Transverse colon (tissue), 4 donors: ENCODE data around the gene SLC39A11.

Experiments
- EP300 ChIP-seq: sonication (generic); formaldehyde crosslinking; IDR thresholded peaks from one replicate; pipeline ENCODE4 v1.6.1; 2017; ENCODE audit warnings: antibody characterized with exemption, low read depth
- POLR2A ChIP-seq: fragments of 450-650 bp; IDR thresholded peaks from one replicate; pipeline ENCODE4 v1.6.1; 2016; ENCODE audit warnings: antibody characterized with exemption, mild to moderate bottlenecking, moderate library complexity
- POLR2AphosphoS5 ChIP-seq, 3 donors: sonication (generic); formaldehyde crosslinking; IDR thresholded peaks; one replicate each; pipeline ENCODE4 v1.6.1; 2016; ENCODE audit warnings: antibody characterized with exemption in 3 of 3
- TF ChIP-seq, protein P1 (sequence below), 5 experiments: fragments of 200-600 bp in 3 of 5; fragments of 450-650 bp in 2 of 5; sonication (generic) in 3 of 5; IDR thresholded peaks; 1 replicate in 2 of 5; 2 replicates in 3 of 5; pipeline ENCODE4 v1.5.1; 2016 to 2017; ENCODE audit warnings: antibody characterized with exemption in 5 of 5, inconsistent platforms in 3 of 5, mild to moderate bottlenecking in 2 of 5, moderate library complexity in 1 of 5

DNA sequence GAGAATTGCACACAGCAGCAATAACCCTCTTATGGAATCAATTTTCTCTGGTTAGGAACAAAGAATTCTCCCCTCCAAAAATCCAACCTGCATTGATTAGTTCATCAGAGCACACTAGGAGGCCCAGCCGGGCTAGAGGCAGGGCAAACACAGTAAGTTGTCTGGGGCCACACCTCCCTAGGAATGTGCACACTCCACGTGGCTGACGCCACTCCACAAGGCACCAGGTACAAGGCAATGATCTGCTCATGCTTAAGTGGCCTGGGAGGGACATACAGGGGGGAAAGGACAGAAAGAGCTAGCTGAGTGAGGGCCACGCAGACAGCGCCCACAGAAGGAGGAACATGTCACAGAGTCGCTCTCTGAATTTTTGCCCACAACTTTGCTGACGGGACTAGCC, 107.6 kb downstream of the SLC39A11 start:
- TF ChIP-seq, protein P1, sequence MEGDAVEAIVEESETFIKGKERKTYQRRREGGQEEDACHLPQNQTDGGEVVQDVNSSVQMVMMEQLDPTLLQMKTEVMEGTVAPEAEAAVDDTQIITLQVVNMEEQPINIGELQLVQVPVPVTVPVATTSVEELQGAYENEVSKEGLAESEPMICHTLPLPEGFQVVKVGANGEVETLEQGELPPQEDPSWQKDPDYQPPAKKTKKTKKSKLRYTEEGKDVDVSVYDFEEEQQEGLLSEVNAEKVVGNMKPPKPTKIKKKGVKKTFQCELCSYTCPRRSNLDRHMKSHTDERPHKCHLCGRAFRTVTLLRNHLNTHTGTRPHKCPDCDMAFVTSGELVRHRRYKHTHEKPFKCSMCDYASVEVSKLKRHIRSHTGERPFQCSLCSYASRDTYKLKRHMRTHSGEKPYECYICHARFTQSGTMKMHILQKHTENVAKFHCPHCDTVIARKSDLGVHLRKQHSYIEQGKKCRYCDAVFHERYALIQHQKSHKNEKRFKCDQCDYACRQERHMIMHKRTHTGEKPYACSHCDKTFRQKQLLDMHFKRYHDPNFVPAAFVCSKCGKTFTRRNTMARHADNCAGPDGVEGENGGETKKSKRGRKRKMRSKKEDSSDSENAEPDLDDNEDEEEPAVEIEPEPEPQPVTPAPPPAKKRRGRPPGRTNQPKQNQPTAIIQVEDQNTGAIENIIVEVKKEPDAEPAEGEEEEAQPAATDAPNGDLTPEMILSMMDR (IDR thresholded peaks at IDR 0.05): no peak
- TF ChIP-seq POLR2A (no peak), EP300 (no peak), POLR2AphosphoS5 (IDR thresholded peaks at IDR 0.05) (no peak)
